Activated T-cell treated with anti-CD3 and anti-CD28 coated beads, Interleukin-2, amount 50 U/mL, for 48 hours (primary cell): ENCODE measurements around the gene TSPY10.
"Not testable (repeated sequence)": the region's sequence is repeated elsewhere in the genome, so short reads cannot be mapped to it uniquely, and the experiment has no call there.

Experiments used
- DNase-seq, 2 experiments: peaks; one replicate each; pipeline ENCODE4 v3.0.0-alpha.2; 2020

TSPY10 gene, protein sequence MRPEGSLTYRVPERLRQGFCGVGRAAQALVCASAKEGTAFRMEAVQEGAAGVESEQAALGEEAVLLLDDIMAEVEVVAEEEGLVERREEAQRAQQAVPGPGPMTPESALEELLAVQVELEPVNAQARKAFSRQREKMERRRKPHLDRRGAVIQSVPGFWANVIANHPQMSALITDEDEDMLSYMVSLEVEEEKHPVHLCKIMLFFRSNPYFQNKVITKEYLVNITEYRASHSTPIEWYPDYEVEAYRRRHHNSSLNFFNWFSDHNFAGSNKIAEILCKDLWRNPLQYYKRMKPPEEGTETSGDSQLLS

DNA sequence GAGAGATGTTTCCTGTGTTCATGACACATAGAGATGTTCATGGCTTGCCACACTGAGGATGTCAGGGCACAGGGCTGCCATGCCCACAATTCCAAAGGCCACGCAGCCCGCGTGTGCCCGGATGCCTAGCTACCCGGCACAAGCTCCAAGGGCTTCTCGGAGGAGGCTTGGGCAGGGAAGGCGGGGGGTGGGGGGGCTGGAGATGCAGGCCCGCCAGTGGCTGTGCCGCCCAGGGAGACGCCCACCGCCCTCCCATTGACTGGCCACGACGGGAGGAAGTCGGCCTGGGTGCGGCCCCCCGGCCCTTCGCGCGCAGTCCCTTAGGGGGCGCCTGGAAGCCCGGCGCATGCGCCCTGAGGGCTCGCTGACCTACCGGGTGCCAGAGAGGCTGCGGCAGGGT, at the start of gene TSPY10:
Gene TSPY10 (plus strand): TSS at position 301 of the 400 bp plus-strand sequence. CDS start 46 bp downstream, at position 347.
- not testable (repeated sequence) for DNase-seq

DNA sequence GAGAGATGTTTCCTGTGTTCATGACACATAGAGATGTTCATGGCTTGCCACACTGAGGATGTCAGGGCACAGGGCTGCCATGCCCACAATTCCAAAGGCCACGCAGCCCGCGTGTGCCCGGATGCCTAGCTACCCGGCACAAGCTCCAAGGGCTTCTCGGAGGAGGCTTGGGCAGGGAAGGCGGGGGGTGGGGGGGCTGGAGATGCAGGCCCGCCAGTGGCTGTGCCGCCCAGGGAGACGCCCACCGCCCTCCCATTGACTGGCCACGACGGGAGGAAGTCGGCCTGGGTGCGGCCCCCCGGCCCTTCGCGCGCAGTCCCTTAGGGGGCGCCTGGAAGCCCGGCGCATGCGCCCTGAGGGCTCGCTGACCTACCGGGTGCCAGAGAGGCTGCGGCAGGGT, 40.7 kb upstream of the TSPY10 start, which contains the start of gene TSPY9:
Gene TSPY9 (plus strand): TSS at position 301 of the 400 bp plus-strand sequence. CDS start 46 bp downstream, at position 347.
- not testable (repeated sequence) for DNase-seq

DNA sequence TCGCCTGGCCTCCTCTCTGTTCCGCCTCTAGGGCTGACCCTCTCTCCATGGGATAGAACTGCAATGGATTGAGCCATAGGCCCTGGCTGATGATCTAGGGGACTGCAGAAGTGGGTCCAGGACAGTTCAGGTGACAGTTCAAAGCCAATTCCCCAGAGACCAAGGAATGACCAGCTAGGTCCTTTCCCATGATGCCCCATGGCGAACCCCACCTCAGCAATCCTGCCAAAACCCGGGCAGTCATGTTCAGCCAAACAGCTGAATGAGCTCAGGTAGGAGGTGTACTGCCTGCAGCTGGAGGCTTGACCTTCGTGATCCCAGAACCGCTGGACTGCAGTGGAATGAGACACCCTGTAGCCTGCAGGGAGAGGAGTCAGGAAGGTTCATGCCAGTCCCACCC, 23.3 kb upstream of the TSPY10 start:
- not testable (repeated sequence) for DNase-seq

DNA sequence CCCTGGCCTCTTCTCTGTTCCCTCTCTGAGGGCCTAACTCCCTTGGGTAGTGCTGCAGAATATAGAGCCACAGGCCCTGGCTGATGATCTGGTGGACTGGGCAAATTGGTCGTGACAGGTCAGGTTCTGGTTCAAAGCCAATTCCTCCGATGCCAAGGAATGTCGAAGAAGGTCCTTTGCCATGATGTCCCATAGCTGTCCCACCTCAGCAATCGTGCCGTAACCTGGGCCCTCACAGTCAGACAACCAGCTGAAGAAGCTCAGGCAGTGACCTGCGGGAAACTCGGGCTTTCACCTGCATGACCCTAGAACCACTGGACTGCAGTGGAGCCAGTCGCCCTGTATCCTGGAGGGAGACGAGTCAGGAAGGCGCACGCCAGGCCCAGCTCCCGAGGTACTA, 11.4 kb upstream of the TSPY10 start:
- not testable (repeated sequence) for DNase-seq
